Left renal cortex interstitium (tissue), 4 donors: Measurements from ENCODE around the gene STX12. TPM values are rescaled to one million over a fixed set of nuclear protein-coding genes. Genes with fewer than 3 reads are reported as not detected.
"Not testable (repeated sequence)": the region's sequence is repeated elsewhere in the genome, so short reads cannot be mapped to it uniquely, and the experiment has no call there.

Experiments used
- DNase-seq, 4 donors: peaks; one replicate each; pipeline ENCODE4 v3.0.0-alpha.2; 2013; ENCODE audit warnings: low read depth in 4 of 4, low spot score in 2 of 4, missing footprints in 1 of 4
- polyA plus RNA-seq, 4 donors: library from polyadenylated mRNA; unstranded; fragments of 120-200 nt; gene quantifications; one replicate each; pipeline ENCODE4 v1.2.1, GENCODE V29; 2013; ENCODE audit not compliant: insufficient read length in 4 of 4

The STX12 gene
- polyA plus RNA-seq, 4 donors, result 41.7 to 54.0 (median 44.4) TPM

GRCh38 chr1:27774654-27775053 lies 1.6 kb downstream of the STX12 start:
- DNase-seq, result no peak

DNA sequence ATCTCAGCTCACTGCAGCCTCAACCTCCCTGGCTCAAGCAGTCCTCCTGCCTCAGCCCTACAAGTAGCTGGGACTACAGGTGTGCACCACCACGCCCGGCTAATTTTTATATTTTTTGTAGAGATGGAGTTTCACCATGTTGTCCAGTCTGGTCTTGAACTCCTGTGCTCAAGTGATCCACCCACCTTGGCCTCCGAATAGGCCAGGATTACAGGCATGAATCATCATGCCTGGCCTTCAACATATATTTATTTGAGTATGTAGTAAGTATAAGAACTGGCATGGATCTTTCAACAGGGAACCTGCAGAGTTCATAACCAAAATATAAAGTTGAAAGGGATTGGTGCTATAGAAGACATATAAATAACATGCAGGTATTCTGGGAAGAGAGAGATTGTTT lies 2.3 kb downstream of the STX12 start:
- not testable (repeated sequence) for DNase-seq

- not testable (repeated sequence) for DNase-seq
These were observed 3.3 kb downstream of the STX12 start for GRCh38 chr1:27776276-27776675.

DNA sequence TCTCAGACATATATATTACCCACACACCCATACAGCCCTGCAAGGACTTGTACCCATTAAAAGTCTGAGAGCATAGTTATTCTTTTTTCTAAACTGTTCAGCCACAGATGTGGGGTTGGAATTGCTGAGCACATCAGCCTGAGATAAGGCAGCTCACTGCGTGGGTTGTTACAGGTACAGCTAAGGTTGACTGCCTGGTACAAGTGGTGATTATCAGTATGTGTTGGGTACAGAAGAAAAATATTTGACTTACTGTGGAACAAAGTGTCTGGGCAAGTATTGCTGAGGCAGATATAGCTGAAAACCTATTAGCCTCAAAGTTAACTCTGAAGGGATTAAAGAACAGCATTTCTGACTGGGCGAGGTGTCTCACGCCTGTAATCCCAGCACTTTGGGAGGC lies 5.0 kb downstream of the STX12 start:
- no peak for DNase-seq

- DNase-seq, result no peak
These were observed 6.1 kb downstream of the STX12 start for GRCh38 chr1:27779122-27779521.

DNA sequence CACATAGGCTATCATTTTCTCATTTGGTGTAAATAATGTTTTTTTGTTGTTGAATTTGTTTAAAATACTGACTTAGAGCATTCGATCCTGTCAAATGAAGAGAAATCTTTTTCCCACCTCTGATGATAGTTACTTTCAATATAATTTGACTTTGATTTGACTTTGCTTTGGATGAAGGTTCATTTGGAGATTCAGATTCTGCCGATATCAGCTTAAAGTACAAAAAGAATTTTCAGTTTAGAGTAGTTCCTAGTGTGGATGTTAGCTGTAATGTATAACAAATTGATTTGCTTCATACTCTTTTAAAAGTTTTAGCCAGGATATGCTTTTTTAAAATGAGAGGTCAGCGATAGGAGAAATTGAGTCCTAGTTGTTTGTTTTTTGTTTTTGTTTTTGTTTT lies 9.9 kb downstream of the STX12 start:
- DNase-seq, result no peak

- no peak for DNase-seq
These were observed 11.7 kb downstream of the STX12 start for GRCh38 chr1:27784700-27785099.

GRCh38 chr1:27785781-27786455 lies 12.9 kb downstream of the STX12 start:
- no peak for DNase-seq

- no peak for DNase-seq
These were observed 14.9 kb downstream of the STX12 start for GRCh38 chr1:27787895-27788294.

DNA sequence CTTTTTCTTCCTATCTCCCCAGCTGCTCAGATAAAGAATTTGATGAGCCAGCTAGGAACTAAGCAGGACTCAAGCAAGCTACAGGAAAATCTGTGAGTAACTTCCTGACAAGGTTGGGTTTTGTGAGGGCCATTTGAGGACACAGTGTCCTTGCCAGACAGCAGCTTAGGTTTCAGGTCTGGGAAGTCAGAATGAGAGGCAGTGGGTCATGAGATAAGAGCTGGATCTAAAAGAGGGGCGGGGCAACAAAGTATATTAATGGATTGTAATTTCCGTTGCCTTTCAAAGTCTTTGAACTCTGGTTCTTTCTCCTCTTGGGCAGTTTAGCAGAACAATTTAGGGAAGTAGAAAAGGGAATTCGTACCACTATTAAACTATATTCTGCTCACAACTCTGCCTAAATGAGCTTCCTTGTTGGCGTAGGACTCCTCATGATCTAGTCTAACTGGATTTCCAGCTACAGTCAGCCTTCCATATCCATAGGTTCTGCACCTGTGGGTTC lies 16.6 kb downstream of the STX12 start:
- DNase-seq, result no peak

DNA sequence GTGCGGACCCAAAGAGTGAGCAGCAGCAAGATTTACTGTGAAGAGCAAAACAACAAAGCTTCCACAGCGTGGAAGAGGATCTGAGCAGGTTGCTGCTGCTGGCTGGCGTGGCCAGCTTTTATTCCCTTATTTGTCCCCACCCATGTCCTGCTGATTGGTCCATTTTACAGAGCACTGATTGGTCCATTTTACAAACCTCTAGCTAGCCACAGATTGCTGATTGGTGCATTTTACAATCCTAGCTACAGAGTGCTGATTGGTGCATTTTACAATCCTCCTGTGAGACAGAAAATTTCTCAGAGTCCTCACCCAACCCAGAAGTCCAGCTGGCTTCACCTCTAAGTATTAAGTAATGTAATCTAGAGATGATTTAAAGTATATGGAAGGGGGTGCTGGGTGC lies 17.3 kb downstream of the STX12 start:
- DNase-seq, result not testable (repeated sequence)

DNA sequence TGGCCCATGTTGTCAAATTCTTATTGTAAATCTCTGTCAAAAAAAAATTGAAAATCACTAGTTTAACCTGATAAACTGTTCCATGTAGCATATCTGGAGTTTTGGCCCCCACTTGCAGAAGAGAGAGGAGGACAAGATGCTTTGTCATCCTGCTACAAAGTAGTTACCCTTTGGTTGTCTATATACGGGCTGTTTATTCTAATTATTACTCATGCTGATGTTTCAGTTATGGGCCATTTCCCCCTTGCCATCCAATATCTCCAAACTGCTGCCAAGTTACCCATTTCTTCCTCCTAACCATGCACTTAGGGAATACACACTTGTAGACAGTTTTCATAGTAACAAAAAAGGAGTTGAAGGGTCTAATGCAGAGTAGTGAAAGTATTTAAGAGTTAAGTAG lies 22.6 kb downstream of the STX12 start:
- no peak for DNase-seq

- no peak for DNase-seq
These were observed 31.8 kb downstream of the STX12 start for GRCh38 chr1:27804791-27805190.

GRCh38 chr1:27806758-27807157 lies 33.7 kb downstream of the STX12 start:
- no peak for DNase-seq

DNA sequence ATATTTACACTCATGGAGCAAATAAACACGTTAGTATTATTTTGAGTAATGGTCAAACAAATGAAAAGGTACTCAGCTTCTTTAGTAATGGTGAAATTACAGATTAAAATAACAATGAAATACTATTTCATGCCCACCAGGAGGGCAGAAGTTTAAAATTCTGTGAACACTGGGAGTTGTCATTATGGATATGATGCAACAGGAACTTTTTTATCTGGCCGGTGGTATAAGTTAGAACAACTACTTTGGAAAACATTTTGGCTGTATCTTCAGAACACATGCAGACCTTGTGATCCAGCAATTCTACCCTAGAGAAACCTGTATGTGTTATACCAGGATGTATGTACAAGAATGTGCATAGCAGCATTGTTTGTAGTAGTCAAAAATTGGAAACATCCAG lies 34.4 kb downstream of the STX12 start:
- DNase-seq, result no peak

DNA sequence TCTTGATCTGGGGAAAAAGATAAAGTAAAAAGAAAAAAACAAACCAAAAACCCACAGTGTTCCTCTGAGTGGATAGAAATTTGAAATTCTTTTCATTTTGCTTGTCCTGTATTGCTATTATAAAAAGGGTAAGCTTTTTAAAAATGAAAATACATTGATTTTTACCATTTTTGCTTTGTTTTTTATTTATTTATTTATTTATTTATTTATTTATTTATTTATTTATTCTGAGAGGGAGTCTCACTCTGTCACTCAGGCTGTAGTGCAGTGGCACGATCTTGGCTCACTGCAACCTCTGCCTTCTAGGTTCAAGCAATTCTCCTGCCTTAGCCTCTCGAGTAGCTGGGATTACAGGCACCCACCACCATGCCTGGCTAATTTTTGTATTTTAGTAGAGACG lies 35.1 kb downstream of the STX12 start:
- not testable (repeated sequence) for DNase-seq

GRCh38 chr1:27809883-27810282 lies 36.9 kb downstream of the STX12 start:
- no peak for DNase-seq

DNA sequence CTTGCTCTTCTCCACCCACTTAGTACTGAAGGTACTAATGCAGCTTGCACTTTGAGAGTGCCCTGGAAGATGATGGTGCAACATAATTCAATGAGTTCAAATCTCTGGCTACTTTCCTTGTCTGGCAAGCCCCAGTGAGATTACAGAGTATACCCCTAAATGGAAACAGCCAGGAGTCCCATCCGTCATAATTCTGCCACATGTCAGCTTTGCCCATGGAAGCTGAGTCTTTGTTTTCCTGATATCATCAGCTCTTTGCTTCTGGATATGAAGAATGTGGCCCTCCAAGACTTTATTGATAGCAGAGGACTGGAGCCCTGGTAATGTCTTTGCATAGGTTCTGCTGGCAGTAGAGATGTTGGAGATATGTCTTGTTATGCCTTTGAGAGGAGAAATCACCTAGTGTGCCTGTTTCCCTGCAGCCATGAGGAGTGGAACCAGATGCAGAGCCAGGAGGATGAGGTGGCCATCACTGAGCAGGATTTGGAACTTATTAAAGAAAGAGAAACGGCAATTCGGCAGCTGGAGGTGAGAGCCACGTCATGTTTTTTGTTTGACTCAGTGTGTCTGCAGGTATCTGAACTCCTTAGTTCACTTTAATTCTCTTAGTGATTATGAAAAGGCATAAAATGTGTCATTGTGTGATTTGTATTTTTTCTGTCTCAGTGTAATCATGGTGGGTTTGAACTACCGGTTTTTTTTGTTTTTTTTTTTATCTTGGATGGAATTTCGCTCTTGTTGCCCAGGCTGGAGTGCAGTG lies 38.9 kb downstream of the STX12 start:
- DNase-seq, result no peak

- peak in 3 of 4 donors; percentile 31 to 40 (median 37) for DNase-seq
These were observed 44.1 kb downstream of the STX12 start for GRCh38 chr1:27816921-27817630.

DNA sequence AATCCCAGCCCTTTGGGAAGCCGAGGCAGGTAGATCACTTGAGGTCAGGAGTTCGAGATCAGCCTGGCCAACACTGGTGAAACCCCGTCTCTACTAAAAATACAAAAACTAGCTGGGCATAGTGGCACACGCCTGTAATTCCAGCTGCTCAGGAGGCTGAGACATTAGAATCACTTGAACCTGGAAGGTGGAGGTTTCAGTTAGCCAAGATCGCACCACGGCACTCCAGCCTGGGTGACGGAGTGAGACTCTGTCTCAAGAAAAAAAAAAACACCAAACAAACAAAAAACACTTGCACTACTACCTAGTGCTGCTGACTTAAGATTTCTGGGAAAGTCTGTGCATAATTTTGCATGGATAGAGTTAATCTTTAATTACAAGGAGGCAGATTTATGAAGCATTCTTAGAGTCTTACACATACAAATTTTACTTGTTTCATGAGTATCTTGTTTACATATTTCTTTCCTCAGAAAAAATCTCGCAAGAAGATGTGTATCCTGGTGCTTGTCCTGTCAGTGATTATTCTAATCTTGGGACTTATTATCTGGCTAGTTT lies 48.8 kb downstream of the STX12 start:
- DNase-seq, result no peak

DNA sequence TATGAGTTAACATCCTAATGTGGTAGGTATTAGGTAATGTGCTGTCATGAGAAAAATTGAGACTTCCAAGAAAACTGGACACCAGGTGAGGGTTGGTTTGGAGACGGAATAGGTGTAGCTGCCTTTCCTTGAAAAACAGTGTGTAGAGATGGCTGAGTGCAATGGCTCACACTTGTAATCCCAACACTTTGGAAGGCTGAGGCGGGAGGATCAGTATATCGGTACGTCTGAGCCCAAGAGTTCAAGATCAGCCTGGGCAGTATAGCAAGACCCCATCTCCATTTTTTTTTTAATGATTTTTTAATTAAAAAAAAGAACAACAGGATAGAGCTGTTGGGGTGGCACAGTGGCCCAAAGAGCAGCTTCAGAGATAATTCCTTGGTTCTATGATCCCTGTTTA lies 50.8 kb downstream of the STX12 start:
- no peak for DNase-seq
